SK-N-DZ (cell line): ENCODE data around the gene RNF223.
A peak's percentile ranks its signal among the peaks of the same experiment; 100 is the strongest.
"Not testable (repeated sequence)": the region's sequence is repeated elsewhere in the genome, so short reads cannot be mapped to it uniquely, and the experiment has no call there.

ENCODE experiments used
- DNase-seq: peaks from one replicate; pipeline ENCODE4 v3.0.0-alpha.2; 2015; ENCODE audit warnings: low spot score

RNF223 gene

DNA sequence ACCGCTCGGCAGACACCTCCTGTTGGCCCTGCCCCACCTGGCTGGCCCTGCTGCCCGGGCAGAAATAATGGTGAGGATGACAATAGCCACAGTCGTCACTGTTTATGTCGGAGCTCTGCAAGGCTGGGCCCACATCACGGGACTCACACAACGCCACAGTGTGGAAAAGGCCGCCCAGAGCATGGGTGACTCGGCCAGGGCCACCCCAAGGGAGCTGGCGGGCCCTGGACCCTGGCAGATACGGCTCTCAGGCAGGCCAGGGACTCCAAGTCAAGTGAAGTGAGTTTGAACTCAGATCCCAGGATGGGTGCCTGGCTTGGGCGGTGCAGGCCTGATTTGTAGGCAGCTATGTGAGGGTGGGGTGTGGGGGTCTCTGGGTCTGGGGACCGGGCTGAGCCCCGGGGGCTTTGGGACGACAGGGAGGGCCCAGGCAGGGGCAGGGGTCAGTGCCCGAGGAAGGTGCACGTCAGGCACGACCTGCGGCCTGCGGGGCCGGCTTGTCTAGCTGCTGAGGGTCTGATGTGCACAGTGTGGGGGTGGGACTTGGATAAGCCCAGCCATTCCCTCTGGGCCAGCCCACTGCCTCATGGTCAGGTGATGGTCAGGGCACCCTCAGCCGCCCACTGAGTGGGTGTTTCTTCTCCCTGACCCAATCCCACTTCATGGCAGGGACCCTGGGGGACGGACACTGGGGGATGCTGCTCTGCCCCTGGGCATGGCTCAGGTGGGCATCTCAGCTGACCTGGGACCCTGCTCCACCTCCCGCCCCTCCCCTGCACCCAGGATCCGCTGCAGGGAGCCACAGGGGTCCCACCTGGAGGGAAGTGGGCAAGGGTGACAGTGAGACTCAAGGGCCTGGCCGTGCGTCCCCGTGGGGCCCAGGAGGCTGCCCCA lies 1.0 kb downstream of the RNF223 start:
- DNase-seq: no peak

DNA sequence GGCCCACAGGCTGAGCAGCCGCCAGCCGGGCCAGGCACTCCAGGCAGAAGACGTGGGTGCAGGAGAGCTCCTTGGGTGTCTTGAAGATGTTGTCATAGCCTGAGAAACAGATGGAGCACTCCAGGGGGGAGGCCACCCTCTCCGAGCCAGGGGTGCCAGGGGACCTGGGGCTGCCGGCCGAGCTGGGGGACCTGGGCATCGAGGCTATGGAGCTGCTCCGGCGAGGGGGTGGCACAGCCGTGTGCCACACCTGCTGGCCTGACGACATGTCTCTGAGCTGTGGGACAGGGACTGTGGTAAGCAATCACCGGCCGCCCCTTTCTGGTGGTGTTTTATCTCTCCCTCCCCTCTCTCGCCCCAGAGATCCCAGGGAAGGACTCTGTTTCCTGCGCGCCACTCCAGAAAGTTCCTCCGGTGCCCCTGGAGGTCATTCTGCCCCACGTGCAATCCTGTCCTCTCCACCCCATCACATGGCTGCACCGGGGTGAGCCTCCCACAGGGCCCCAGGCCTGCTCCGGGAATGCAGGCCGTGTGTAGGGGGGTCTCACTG lies 1.7 kb downstream of the RNF223 start:
- DNase-seq: no peak

DNA sequence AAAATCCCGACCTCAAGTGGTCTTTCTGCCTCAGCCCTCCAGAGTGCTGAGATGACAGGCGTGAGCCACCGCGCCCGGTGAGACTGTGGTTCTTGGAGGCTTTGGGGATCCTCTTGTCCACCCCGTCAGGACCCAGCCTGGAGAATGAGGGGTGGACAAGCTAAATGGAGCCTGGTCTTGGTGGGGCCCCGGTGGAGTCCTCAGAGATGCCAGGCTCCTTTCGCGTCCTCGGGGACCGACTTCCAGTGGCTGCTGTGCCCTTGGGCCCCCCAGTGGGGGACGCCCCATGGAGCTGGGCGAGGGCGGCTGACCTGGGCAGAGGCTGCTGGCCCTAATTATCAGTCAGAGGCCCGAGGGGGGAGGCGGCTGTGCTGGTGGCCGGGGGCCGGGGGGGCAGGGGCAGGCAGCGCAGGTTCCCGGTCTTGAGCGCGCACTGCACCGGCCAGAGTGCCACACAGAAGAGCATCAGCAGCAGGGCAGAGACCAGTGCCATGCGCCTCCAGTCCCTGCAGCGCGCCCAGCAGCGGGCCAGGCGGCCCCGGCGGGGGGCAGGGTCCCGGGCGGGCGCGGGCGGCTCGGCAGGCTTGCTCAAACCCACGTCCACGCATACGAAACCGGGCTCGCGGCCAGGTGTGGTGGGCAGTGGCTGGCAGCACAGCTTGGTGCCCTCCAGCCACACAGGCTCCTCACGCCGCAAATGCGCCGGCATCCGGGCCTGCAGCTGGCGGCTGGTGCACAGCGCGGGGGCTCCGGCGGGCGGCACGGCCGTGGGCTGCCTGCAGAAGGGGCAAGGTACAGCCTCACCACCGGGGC lies 2.4 kb downstream of the RNF223 start:
- no peak for DNase-seq

DNA sequence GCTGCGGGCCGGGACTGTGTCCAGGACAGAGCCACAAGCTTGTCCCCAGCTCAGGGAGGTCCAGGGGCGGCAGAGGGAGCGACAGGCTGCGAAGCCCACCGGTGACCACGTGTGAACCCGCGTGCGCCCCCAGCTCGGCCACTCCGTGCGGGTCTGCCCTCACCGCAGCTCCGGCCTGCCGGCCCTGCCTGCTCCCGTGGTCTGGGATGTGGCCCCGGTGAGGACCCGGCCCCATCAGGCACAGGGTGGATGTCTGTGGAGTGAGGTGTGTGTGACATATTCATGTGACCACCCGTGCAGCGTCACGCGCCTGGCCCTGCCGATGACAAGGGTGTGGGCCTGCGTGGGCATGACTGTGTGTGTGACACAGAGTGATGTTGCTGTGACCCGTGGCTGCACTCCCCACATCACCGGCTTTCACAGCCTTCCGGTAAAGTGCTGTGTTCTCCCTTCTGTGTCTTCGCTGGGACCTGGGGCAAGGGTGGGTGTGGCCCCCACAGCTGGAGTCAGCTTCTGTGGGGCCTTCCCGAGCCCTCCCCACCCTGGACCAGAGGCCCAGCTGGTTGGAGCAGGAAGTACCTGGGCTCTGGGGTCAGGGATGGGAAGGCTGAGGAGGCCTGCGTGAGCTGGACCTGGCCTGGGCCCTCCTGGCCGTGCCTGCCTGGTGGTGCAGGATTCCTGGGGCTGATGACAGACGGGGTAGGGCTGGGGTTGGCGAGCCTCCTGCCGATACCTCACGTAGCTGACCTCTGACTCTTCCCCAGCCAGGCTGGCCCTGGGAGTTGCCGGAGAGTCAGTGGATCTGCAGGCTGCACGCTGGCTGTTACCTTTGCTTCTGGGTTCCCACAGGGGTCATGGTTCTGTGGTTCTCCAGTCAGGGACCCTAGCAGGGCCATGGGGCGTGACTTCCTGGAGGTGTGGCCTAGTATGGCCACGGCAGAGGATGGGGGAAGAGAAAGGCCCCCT lies 4.1 kb downstream of the RNF223 start:
- DNase-seq: no peak

DNA sequence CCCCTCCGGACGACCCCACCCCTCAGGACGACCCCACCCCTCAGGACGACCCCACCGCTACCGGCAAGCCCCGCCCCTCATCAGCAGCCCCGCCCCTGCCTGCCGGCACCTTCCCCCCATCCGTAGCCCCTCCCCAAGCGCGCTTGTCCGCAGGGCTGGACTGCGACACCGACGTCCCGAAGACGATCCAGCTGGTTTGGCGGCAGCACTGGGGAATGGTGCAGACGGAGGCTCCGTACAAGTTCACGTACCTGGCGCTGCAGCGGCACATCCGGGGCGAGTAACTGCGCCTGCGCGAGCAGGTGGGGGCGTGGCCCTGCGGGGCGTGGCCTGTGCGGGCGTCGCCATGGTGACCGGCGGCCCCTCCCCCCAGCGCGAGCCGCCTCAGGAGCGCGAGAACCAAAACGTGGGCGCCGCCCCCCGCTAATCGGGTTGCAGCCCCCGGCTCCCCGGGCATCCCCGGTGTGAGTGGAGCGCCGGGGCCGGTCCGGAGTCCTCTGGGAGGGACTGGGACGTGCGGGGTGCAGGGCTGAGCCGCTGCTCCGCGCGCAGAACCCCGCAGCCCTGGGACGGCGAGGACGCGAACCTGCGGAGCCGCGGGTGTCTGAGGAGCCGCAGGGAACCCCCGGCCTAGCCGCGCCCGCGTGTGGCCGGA lies 4.9 kb downstream of the RNF223 start:
- DNase-seq: peak; percentile 65

DNA sequence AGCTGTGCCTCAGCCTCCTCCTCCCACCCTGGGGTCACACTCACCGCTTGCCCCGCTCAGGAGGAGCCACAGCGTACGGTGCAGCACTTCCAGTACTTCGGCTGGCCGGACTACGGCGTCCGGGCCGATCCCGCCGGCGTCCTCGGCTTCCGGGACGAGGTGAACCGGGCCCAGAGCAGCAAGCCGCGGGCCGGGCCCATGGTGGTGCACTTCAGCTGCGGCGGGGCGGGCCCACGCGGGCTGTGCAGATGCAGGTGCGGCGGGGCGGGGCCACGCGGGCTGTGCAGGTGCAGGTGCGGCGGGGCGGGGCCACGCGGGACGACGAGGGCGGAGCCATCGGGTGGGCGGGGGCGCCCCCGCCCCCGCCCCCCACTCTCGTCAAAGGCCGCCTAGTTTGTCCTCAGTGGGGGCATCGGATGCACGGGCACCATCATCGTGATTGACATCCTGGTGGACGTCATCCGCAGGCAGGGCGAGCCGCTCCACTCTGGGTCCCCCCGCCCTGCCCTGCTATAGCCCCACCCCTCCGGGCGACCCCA lies 5.5 kb downstream of the RNF223 start:
- no peak for DNase-seq

DNA sequence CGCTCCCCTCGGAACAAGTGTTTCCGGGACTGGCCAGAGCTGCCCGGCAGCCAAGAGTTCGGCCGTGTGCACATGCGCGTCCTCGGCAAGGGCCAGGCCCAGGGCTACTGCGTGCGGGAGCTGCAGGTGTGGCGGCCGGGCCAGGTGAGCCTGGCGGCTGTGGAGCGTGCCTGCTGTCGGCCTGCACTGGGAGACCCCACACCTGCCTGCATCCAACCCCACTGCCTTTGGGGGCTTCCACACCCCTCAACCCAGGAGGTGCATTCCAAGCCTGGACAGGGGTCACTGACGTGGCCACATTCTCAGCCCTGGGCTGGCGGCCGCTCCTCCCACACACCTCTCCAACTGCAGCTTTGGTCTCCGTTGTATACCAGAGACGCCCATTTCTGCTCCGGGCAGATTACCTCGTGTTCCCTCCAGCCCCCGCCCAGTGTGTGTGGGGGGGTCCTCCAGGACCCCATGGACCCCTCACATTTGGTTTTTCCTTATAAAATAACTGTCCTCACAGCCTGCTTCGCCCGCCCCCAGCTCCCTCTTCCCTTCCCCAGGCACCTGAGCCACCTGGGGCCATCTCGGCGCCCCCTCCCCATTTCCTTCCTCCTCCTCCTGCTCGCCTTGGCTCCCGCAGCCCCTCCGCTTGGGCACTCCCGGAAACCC lies 6.1 kb downstream of the RNF223 start:
- DNase-seq: no peak

DNA sequence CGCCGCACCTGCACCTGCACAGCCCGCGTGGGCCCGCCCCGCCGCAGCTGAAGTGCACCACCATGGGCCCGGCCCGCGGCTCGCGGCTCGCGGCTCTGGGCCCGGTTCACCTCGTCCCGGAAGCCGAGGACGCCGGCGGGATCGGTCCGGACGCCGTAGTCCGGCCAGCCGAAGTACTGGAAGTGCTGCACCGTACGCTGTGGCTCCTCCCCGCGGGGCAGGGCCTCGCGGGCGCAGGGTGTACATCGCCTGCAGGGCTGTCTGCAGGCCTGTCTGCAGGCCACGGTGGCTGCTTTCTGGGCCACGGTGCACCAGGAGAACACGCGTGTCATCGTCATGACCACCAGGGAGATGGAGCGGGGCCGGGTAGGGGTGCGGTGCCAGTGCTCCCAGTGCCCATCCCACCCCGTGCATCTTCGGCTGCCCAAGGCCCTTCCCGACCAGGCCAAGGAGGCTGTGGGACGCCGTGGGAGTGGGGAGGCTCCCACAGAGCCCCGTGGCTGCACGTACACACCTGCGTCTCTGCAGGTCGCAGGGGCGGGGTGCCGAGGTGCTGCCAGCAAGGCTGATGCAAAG lies 6.7 kb downstream of the RNF223 start:
- DNase-seq: no peak

DNA sequence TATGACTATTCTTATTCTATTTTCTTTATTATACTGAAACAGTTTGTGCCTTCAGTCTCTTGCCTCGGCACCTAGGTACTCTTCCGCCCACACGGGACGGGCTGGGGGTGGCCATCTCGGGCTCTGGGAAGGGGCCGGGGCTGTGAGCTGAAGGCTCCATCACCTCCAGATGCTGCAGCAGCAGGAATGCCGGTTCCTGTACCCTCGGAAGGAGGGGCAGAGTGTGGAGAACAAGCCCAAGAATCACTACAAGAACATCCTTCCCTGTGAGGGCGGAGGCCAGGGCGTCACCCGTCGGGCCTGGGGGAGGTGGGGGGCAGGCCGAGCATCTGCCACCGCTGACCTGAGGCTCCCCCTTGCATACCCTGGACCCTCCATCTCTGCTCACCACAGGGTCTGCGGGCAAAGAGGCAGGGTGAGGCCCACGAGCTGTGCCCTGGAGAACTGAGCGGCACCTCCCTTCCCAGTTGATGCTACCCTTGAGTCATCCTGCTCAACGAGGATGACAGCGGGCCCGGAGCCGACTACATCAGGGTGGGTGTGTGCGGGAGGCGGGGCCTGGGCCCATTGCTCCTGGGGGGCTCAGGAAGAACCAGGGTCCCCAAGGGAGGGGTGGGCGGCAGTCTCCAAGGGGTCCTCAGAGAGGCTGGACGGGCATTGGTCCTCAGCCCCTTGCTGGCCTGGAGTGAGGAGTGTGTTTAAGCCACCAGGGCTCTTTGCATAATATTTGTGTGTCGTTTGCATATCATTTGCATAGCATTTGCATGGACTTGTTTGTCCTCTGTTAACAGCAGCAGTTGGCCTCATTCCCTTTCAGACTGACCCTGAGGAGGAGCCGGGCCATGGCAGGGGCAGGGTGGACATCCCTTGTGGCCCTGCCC lies 7.5 kb downstream of the RNF223 start:
- no peak for DNase-seq

DNA sequence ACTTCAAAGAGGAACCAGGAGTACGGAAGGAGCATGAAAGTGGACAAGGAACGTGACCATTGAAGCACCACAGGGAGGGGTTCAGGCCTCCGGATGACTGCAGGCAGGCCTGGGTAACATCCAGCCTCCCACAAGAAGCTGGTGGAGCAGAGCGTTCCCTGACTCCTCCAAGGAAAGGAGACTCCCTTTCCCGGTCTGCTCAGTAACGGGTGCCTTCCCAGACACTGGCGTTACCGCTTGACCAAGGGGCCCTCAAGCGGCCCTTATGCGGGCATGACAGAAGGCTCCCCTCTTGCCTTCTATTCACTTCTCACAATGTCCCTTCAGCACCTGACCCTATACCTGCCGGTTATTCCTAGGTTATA lies 8.2 kb downstream of the RNF223 start:
- DNase-seq: not testable (repeated sequence)

DNA sequence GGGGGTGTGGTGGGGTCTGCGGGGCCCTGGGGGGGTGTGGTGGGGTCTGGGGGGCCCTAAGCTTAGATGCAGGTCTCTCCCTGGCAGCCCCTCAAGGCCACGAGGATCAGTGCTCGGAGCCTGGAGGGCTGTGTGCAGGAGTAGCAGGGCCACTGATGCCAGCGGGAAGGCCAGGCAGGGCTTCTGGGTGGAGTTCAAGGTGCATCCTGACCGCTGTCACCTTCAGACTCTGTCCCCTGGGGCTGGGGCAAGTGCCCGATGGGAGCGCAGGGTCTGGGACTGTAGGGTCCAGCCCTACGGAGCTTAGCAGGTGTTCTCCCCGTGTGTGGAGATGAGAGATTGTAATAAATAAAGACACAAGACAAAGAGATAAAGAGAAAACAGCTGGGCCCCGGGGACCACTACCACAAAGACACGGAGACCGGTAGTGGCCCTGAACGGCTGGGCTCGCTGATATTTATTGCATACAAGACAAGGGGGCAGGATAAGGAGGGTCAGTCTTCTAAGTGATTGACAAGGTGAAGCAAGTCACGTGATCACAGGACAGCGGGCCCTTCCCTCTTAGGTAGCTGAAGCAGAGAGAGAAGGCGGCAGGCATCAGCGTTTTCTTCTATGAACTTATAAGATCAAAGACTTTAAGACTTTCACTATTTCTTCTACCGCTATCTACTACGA lies 8.7 kb downstream of the RNF223 start:
- no peak for DNase-seq

DNA sequence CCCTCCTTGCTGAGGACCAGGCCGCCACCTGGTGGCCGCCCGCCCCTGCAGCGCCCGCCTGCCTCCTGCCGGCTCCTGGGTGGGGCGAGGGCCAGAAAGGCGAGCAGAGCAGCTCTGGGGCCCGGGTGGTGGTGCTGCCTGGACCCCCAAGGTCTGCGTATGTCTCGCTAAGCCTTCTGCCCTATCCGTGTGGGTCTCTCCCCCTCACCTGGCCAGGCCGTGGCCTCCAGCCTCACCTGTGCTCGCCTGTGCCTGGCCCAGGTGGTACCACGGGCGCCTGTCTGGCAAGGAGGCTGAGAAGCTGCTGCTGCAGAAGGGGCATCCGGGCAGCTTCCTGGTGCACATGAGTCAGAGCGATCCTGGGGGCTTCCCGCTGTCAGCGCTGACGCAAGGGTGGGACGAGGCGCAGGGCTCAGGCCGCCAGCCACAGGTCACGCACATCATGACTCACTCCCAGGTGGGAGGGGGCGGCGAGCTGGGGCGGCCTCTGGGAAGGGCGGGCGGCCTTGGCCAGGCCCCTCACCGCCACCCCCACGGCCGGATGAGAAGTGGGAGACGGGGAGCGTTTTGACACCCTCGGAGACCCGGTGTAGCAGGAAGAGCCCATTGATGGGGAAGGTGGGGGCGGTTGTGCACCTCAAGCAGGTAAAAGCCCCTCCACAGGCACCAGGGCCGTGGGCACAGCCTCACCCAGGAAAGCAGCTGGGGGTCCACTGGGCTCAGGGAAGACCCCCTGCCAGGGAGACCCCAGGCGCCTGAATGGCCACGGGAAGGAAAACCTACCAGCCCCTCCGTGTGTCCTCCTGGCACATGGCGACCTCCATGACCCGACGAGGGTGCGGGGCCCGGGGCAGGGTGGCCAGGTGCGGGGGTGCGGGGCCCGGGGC lies 9.9 kb downstream of the RNF223 start:
- DNase-seq: peak; percentile 33

DNA sequence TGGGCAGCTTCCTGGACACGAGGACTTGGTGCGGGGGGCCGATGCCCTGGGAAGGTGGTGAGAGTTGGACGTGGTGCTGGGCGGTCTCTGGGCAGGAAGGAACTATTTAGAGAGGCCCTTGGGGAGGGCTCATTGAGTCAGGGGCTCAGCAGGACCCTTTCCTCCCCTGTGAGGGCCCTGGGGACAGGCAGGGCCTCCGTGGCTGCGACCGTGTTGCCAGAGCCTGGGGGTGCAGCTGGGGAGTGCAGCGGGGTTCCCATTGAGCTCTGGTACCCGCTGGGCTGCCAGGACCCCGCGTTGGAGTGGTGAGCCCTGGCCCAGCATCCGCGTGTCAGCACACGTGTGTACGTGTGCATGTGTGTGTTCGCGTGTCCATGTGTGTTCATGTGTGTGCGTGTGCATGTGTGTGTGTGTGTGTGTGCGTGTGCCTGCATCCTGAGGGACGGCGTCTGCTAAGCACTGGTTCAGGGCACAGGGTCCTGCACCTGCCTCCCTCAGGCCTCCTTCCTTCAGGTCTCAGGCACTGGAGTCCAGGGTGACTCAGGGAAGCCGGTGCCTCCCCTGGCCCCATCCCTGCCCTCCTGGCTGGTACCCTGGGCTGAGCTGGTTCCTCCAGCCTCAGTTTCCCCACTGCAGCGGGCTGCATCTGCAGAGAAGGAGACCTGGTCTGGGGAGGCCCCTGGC lies 10.7 kb downstream of the RNF223 start:
- no peak for DNase-seq

DNA sequence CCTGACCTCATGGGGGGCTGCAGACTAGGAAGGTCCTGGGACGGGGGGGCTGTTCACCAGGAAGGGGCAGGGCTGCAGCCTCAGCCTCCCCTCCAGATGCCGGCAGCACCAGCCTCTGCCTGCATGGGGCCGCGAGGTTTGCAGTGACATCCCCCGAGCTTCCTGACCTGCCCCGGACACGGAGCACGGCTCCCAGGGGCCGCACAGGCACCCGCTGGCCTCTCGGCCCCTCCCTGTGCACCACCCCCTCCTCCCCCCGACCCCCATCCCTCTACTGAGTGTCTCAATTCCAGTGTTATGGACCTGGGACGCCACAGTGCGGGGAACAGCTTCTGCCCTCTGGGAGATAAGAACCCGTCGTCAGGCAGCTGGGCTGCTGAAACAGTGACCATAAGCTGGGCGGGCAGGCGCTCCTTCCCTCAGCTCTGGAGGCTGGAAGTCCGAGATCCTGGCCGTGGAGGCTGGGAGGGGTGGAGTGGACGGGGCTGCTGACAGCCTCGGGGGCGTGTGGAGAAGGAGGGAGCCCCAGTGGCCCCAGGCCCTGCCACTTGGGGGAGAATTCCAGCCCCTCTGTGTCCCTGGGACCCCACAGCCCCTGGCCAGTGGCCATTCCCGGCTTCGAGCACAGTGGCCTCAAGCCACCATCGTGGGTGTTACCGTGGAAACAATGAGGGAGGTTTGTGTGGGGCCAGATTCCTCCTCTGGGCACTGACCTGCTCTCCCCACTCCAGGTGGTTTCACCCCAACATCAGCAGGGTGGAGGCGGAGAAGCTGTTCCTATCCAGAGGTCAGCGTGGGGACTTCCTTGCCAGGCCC lies 11.6 kb downstream of the RNF223 start:
- no peak for DNase-seq

DNA sequence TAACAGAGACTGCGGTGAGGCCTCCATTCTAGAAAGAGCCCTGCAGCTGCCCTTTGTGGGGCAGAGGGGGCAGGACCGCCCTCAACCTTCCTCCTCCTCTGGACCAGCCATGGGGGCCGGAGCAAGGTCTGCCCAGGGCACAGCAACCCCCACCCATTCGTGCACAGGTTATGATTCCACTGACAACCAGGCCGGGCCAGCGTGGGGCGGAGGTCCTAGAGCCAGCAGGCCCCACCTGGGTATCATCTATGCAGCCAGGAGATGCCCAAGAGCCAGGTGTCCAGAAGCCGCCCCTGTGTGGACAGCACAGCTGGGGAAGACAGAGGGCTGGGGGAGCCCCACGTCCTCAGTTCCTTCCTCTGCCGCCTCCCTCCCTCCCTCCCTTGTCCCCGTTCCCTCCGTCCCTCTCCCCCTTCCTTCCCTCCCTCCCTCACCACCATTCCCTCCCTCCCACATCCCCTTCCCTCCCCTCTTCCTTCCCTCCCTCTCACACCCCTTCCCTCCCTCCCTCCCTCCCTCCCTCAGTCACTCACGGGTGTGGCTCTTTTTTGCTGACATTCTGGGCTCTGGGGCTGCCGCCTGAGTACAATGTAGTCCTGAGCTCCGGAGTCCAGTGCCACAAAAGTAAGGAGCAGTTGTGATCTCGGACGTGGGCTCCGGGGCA lies 12.3 kb downstream of the RNF223 start:
- DNase-seq: no peak
